NCI-H524 treated with DMSO at 0.1 percent for 48 hours (cell line): ENCODE data around the gene RDH5.

Experiments
- DNase-seq: peaks from one replicate; lab custom pipeline; 2025; lab: John Stamatoyannopoulos, UW

The RDH5 gene

GRCh38 chr12:55720071-55720564, at the start of gene RDH5:
TSS of gene RDH5 (plus strand) at chr12:55720393. CDS start at chr12:55721185, 792 bp downstream.
- peak; percentile 90 for DNase-seq

GRCh38 chr12:55671746-55672145, 48.4 kb upstream of the RDH5 start:
- DNase-seq, result no peak

- no peak for DNase-seq
Observed at GRCh38 chr12:55673638-55674037, 46.6 kb upstream of the RDH5 start.

- no peak for DNase-seq
Observed at GRCh38 chr12:55675666-55676065, 44.5 kb upstream of the RDH5 start.

GRCh38 chr12:55676707-55677106, 43.5 kb upstream of the RDH5 start:
- no peak for DNase-seq

GRCh38 chr12:55679691-55680090, 40.5 kb upstream of the RDH5 start:
- DNase-seq, result no peak

GRCh38 chr12:55681142-55682077, 38.8 kb upstream of the RDH5 start:
- DNase-seq, result peak; percentile 53

- no peak for DNase-seq
Observed at GRCh38 chr12:55682087-55682796, 38.0 kb upstream of the RDH5 start.

- DNase-seq, result no peak
Observed at GRCh38 chr12:55683676-55684075, 36.5 kb upstream of the RDH5 start.

GRCh38 chr12:55684761-55685370, 35.3 kb upstream of the RDH5 start:
- DNase-seq, result no peak

- DNase-seq, result no peak
Observed at GRCh38 chr12:55685671-55686070, 34.5 kb upstream of the RDH5 start.

GRCh38 chr12:55686366-55687010, 33.7 kb upstream of the RDH5 start:
- DNase-seq, result no peak

- DNase-seq, result no peak
Observed at GRCh38 chr12:55687746-55688145, 32.4 kb upstream of the RDH5 start.

GRCh38 chr12:55688716-55689655, 31.2 kb upstream of the RDH5 start:
- DNase-seq, result no peak

GRCh38 chr12:55692631-55693322, 27.4 kb upstream of the RDH5 start:
- DNase-seq, result no peak

- no peak for DNase-seq
Observed at GRCh38 chr12:55693323-55694187, 26.6 kb upstream of the RDH5 start.

GRCh38 chr12:55694188-55694515, 26.0 kb upstream of the RDH5 start:
- no peak for DNase-seq

- no peak for DNase-seq
Observed at GRCh38 chr12:55694651-55695050, 25.5 kb upstream of the RDH5 start.

GRCh38 chr12:55695349-55695748, 24.8 kb upstream of the RDH5 start:
- DNase-seq, result no peak
